ENCODE results near the gene GLRA3.
"Not testable (repeated sequence)": the region's sequence is repeated elsewhere in the genome, so short reads cannot be mapped to it uniquely, and the experiment has no call there.

The GLRA3 gene

DNA sequence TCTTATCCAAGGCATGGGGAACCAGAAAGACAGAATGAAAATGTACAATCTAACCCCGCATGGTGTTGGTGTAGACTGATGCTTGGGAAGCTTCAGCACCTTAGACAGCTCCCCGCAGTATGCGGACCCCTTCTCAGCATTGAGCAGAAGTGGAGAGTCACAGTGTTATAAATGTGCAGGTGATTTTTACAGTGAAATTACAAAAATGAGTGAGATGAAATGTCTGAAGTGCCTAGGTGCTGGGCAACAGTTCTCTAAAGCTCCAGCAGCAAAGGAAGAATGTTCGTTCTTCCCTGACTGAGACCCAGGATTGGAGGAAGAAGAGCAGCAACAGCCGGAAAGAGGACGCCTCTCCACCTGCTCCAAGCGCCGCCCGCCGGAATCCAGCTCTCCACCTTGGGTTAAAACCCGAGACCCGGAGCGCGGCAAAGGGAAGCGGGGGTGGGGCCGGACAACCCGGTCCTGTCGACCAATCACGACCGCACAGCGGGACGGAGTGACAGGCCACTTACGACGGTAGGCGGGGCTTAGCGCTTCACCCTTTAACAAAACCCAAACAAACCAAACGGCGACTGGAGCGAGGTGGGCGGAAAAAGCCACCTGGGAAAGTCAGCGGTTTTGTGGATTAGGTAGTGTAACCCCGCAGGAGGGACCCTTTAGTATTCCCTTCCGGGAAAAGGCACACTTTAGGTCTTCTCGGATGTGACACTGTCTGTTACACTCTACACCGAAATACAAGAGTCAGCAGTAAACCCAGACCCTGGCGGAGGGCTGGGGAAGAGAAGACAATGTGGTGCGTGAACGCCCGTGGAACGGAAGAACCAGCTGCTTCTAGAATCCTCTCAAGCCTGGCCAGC lies at the start of gene GLRA3:
Gene GLRA3 (minus strand): TSS at position 403 of the 857 bp plus-strand sequence. CDS start 436 bp downstream, outside the sequence.
- no peak within 1 kb of the TSS for H3K4me3 Mint-ChIP-seq
- no peaks in the 10 kb centered on the region for H3K36me3 Mint-ChIP-seq
- CTCF ChIA-PET: no interaction called here
- DNase-seq: peak; percentile 40
- peaks cover 3% of the 10 kb centered on the region for H3K4me1 Mint-ChIP-seq
- H3K27me3 Mint-ChIP-seq: peaks cover 6% of the 10 kb centered on the region
- H3K27ac Mint-ChIP-seq: no peak within 1 kb of the TSS
- H3K9me3 Mint-ChIP-seq: peaks cover 4% of the 10 kb centered on the region

DNA sequence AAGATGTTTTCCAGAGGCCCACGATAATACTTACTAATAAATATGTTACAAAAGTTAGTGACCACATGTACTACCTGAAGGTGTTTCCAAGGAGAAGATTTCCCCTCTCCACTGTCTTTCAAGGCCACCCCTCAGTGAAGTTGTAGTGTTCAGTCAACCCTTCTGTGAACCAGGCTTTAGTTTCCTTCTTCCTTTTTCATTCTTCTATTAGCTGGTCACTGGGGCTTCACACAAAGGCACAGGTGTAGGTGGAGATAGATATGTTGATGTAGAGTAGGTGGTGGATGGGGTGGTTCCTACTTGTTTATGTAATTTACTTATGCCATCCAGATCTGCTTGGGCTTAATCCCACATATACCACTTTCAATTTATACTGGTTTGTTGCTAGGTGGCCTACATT lies 45.9 kb upstream of the GLRA3 start:
- Mint-ChIP-seq H3K27me3 (no peaks in the 10 kb centered on the region), H3K27ac (no peak overlapping the region), H3K4me1 (no peaks in the 10 kb centered on the region), H3K9me3 (no peaks in the 10 kb centered on the region), H3K4me3 (no peak overlapping the region), H3K36me3 (no peaks in the 10 kb centered on the region)
- no peak for DNase-seq
- CTCF ChIA-PET: no interaction called here

DNA sequence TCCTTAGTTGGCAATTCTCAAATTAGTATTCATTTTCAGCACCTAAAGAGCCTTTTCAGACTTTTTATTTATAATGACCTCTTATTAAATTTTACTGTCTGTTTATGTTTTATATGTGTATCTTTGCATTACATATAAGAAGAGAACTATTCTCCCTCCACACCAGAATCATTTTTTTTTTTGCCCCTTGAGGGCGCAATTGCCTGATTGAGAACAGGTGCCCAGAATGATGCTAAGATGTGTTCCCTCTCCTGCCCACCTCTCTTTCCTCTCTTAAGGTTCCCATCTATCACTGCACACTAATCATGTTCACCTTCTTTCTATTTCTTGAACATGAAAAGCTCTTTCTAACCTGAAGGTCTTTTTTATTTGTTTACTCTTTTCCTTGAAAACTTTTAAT lies 44.9 kb upstream of the GLRA3 start:
- no peak for DNase-seq
- H3K27ac Mint-ChIP-seq: no peak overlapping the region
- no peaks in the 10 kb centered on the region for H3K36me3 Mint-ChIP-seq
- CTCF ChIA-PET: no interaction called here
- no peak overlapping the region for H3K4me3 Mint-ChIP-seq
- no peaks in the 10 kb centered on the region for H3K27me3 Mint-ChIP-seq
- H3K9me3 Mint-ChIP-seq: no peaks in the 10 kb centered on the region
- no peaks in the 10 kb centered on the region for H3K4me1 Mint-ChIP-seq

DNA sequence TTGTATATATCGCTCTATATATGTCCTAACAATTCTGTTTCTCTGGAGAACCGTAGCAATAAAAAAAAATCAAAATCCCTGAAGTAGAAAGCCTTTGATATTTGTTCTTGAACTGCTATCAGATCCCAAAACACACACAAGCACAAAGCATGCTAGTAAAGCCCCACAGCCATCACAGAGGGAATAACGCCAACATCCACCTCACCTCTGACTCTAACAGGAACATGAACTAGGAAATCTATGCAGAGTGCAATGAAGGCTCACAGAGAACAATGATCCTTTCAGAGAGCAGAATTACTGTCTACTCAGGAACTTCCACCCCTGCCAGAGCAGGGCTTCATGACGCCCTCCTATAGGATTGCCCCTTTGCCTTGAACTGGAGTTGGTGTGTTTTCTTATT lies 44.1 kb upstream of the GLRA3 start:
- H3K27me3 Mint-ChIP-seq, CTCF ChIA-PET, H3K36me3 Mint-ChIP-seq, H3K27ac Mint-ChIP-seq, H3K9me3 Mint-ChIP-seq, H3K4me1 Mint-ChIP-seq, H3K4me3 Mint-ChIP-seq, DNase-seq: not testable (repeated sequence)

DNA sequence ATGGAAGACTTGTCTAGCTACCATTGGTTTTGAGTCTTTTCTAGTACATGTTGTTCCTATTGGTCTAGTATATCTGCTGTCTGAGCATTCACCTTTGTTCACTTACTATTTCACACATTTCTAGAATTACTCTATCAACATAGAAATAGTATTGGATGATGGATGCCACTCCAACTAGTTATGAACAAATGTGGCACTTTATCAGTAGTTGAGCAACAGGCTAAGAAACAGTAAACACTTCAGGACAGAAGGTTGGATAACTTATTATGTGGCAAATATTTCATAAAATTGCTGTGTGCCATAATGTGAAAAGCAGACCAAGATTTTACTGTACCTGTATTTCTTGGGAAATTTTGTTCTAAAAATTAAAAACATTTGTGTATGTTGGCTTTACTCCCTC lies 42.4 kb upstream of the GLRA3 start:
- H3K27me3 Mint-ChIP-seq: no peaks in the 10 kb centered on the region
- no peak overlapping the region for H3K4me3 Mint-ChIP-seq
- no peak for DNase-seq
- H3K9me3 Mint-ChIP-seq: no peaks in the 10 kb centered on the region
- no peaks in the 10 kb centered on the region for H3K36me3 Mint-ChIP-seq
- H3K4me1 Mint-ChIP-seq: no peaks in the 10 kb centered on the region
- H3K27ac Mint-ChIP-seq: no peak overlapping the region
- CTCF ChIA-PET: no interaction called here

DNA sequence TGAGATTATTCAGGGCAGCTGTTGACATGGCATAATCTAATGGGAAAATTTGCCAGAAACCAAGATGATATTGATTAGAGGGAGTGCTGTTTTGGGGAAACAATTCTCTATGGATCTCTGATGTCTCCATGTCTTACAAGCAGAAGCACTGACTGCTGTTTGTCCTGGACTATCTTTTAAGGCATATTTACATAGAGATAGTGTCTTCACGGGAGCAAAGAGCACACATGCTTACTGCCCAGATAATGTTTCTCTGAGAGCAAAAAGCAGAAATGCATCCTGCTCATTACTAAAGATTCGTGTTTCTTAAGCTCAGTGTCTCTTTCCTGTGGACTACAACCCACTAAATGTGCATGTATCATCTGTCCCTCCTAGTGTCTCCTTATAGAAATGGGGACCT lies 41.3 kb upstream of the GLRA3 start:
- H3K4me1 Mint-ChIP-seq: no peaks in the 10 kb centered on the region
- H3K36me3 Mint-ChIP-seq: no peaks in the 10 kb centered on the region
- no peaks in the 10 kb centered on the region for H3K27me3 Mint-ChIP-seq
- H3K4me3 Mint-ChIP-seq: no peak overlapping the region
- CTCF ChIA-PET: no interaction called here
- DNase-seq: no peak
- H3K9me3 Mint-ChIP-seq: no peaks in the 10 kb centered on the region
- H3K27ac Mint-ChIP-seq: no peak overlapping the region

DNA sequence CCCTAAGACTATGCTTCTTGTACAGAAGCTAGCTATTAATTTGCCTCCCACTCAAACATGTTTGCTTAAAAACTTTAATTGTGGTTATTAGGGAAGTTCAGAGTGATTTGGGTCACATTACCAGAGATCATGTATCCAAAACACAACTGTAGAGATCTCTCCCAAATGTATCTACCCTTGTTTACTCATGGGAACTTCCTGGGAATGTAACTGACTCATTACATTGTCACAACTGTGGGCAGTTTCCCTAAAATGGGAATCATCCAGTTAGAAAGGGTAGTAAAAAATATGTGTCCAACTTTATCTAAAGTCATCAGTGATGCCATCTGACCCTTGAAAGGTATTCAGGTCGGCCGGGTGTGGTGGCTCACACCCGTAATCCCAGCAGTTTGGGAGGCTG lies 40.3 kb upstream of the GLRA3 start:
- Mint-ChIP-seq H3K4me1 (no peaks in the 10 kb centered on the region), H3K27me3 (no peaks in the 10 kb centered on the region), H3K4me3 (no peak overlapping the region), H3K36me3 (no peaks in the 10 kb centered on the region), H3K9me3 (no peaks in the 10 kb centered on the region), H3K27ac (no peak overlapping the region)
- CTCF ChIA-PET: no interaction called here
- DNase-seq: no peak

DNA sequence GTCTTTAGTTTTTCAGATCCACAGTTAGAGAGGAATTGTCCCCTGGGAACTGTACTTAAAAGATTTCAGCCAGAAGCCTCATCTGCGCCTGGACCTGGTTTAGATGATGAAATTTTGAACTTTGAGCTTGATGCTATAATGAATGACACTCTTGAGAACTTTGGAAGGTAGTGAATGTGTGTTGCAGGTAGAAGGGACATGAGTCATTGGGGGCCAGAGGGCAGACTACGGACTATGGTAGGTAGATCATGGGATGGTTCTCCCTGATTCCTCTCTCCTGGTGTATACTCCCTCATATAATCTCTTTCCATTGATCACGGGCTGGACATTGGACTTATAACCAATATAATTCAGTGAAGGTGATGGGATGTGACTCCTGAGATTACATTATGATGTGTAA lies 38.9 kb upstream of the GLRA3 start:
- CTCF ChIA-PET: no interaction called here
- Mint-ChIP-seq H3K27ac (no peak overlapping the region), H3K4me1 (no peaks in the 10 kb centered on the region), H3K9me3 (no peaks in the 10 kb centered on the region), H3K36me3 (no peaks in the 10 kb centered on the region), H3K4me3 (no peak overlapping the region), H3K27me3 (no peaks in the 10 kb centered on the region)
- no peak for DNase-seq

DNA sequence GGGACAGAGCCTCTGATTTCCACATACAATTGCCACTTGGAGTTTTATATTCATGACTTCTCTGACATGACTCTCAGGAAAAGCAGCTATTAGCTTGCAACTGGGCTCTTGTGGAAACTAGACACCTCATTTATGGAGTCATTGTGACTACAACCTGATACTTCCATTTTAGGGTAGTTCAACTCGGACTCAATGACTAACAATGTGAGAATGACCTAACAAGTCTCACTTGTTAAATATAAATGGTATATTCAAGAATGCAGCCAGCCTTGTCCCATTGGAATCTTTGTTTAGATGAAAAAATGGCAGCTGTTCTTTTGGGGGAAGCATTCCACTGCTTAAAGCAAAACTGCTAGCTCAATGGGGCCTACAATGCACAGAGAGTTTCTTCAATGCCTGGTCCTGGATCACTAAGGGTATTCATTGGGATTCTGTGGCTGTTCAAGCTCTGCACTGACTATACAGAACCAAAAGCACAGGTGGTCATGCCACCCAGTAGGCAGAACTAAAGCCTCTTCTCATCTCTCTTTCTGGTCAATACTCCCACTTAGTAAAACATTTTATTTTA lies 36.5 kb upstream of the GLRA3 start:
- H3K27ac Mint-ChIP-seq: no peak overlapping the region
- H3K4me3 Mint-ChIP-seq: no peak overlapping the region
- DNase-seq: no peak
- no peaks in the 10 kb centered on the region for H3K27me3 Mint-ChIP-seq
- H3K36me3 Mint-ChIP-seq: no peaks in the 10 kb centered on the region
- no peaks in the 10 kb centered on the region for H3K9me3 Mint-ChIP-seq
- CTCF ChIA-PET: no interaction called here
- no peaks in the 10 kb centered on the region for H3K4me1 Mint-ChIP-seq

DNA sequence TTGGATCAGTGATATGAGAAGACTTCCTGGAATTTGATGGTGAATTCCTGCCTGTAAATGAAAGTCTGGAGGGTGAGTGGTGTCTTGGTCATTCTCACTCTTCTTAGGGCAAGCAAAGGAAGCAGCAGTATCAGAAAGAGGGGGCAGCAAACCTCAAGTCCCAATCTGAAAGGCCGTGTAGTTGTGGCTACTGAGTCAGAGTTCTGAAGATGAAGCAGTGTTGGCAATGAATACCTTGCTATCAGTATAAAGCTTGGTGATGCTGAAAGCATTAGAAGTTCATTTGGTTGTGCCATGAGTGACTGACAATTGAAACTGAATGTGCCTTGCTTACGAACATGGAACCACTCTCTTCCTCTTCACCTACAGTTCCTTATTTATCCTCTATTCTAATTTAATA lies 35.0 kb upstream of the GLRA3 start:
- no peak overlapping the region for H3K4me3 Mint-ChIP-seq
- no peak for DNase-seq
- no peaks in the 10 kb centered on the region for H3K9me3 Mint-ChIP-seq
- H3K36me3 Mint-ChIP-seq: no peaks in the 10 kb centered on the region
- CTCF ChIA-PET: no interaction called here
- no peaks in the 10 kb centered on the region for H3K27me3 Mint-ChIP-seq
- H3K4me1 Mint-ChIP-seq: no peaks in the 10 kb centered on the region
- no peak overlapping the region for H3K27ac Mint-ChIP-seq

DNA sequence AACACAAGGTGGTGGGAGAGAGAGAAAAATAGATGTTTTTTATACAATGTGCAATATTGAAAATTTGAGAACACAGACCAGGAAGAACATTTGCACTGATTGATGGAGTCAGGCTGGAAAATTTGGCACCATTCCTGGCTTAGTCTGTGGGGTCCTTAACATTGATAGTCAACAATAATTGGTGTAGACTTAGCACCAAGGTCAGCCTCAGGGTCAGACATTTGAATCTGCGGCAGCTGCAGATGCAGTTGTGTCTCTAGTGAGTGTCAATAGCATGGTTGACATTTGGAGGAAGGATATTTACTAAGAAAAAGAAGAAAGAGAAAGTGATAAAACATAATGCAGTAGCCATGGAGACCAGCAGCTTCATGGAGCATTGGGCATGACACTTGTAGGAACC lies 31.5 kb upstream of the GLRA3 start:
- Mint-ChIP-seq H3K4me1 (no peaks in the 10 kb centered on the region), H3K27ac (no peak overlapping the region), H3K4me3 (no peak overlapping the region), H3K9me3 (no peaks in the 10 kb centered on the region), H3K36me3 (no peaks in the 10 kb centered on the region), H3K27me3 (no peaks in the 10 kb centered on the region)
- no peak for DNase-seq
- CTCF ChIA-PET: no interaction called here

DNA sequence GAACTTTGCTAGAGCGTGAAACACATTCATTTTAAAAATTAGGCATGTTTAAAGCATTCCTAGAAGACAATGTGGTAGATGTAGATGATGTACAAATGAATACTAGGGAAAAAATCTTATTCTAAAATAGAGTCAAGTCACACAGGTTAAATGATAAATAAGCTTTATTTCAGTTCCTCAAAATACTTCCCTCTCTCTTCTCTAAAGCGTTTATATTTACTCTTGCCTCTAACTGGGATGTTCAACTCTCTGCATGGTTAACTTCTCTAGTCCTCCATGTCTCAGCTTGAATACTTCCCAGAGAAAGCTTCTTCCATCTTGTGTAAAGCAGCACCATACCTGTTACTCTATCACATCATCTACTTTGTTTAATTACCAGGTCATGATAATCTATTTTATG lies 30.9 kb upstream of the GLRA3 start:
- Mint-ChIP-seq H3K9me3 (no peaks in the 10 kb centered on the region), H3K27me3 (no peaks in the 10 kb centered on the region), H3K4me1 (no peaks in the 10 kb centered on the region), H3K36me3 (no peaks in the 10 kb centered on the region), H3K27ac (no peak overlapping the region), H3K4me3 (no peak overlapping the region)
- CTCF ChIA-PET: no interaction called here
- no peak for DNase-seq

DNA sequence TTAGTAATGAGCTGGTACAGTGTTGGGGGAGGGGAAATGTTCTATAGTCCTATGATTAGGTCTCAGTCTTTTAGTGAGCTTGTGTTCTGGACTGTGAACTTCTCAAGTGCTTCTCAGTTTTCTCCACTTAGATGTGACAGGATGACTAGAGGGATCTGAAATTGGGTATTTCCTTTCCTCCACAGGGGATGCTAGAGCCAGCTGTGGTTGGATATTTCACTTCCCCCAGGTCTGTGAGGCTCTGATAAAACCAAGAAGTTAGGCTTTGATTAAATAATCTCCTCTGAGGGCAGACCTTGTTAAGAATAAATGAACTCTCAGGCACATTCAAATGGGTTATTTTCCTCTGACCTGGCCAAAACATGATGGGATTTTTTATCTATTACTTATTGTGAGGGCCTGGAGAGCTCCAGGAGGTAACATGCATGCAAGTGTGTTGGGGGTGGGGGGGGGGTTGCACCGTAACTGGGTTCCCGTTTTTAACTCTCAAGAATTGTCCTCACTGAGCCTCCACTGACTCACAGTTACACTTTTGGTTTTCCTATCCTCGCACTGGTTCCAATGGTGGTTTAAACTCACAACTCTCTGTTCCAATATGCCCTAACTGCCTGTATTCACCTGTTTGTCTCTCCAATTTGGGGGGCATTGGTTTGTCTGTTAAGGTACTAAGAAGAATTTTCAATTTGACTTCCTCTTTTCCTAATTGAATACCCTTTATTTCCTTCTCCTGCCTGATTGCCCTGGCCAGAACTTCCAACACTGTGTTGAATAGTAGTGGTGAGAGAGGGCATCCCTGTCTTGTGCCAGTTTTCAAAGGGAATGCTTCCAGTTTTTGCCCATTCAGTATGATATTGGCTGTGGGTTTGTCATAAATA lies 28.1 kb upstream of the GLRA3 start:
- H3K9me3 Mint-ChIP-seq: no peaks in the 10 kb centered on the region
- CTCF ChIA-PET: no interaction called here
- no peaks in the 10 kb centered on the region for H3K36me3 Mint-ChIP-seq
- H3K27me3 Mint-ChIP-seq: no peaks in the 10 kb centered on the region
- H3K4me3 Mint-ChIP-seq: no peak overlapping the region
- H3K27ac Mint-ChIP-seq: no peak overlapping the region
- no peak for DNase-seq
- H3K4me1 Mint-ChIP-seq: no peaks in the 10 kb centered on the region

DNA sequence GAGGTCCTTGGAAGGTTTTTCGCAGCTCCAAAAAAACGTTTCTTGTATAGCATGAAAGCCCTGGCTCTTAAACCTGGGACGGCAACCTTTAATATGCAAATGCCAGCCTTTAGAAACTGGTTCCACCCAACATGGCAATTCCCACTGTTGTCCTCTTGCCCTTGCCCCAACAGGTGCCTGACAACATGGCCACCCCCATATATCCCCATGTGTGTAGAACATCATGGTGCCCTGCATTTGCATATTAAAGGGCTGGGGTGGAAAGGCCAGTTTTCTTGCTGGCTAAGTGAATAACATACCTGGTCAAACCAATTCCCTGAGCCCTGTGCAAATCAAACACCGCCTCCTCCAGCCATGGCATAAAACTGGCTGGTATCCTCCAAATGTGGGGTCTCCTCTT lies 26.0 kb upstream of the GLRA3 start:
- no peak overlapping the region for H3K27ac Mint-ChIP-seq
- H3K4me3 Mint-ChIP-seq: no peak overlapping the region
- H3K27me3 Mint-ChIP-seq: no peaks in the 10 kb centered on the region
- no peak for DNase-seq
- H3K36me3 Mint-ChIP-seq: no peaks in the 10 kb centered on the region
- no peaks in the 10 kb centered on the region for H3K4me1 Mint-ChIP-seq
- CTCF ChIA-PET: no interaction called here
- no peaks in the 10 kb centered on the region for H3K9me3 Mint-ChIP-seq

DNA sequence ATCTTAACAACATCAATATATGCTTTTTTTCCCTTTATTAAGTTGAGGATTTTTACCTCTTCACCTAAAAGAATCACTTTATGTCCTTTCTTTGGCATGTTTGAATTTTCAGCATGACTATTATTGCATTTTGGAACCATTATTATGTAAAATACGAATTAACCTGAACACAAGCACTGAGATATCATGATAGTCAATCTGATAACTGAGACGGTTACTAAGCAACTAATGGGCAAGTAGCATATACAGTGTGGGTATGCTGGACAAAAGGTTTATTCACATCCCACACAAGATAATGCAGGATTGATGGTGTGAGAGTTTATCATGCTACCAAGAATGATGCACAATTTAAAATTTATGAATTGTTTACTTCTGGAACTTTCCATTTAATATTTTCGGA lies 24.6 kb upstream of the GLRA3 start:
- CTCF ChIA-PET: no interaction called here
- H3K9me3 Mint-ChIP-seq: no peaks in the 10 kb centered on the region
- H3K4me1 Mint-ChIP-seq: no peaks in the 10 kb centered on the region
- no peak overlapping the region for H3K4me3 Mint-ChIP-seq
- no peaks in the 10 kb centered on the region for H3K36me3 Mint-ChIP-seq
- DNase-seq: no peak
- H3K27me3 Mint-ChIP-seq: no peaks in the 10 kb centered on the region
- H3K27ac Mint-ChIP-seq: no peak overlapping the region
